ENCODE results near the gene CTU2.

- TF ChIP-seq MXI1 (IDR thresholded peaks at IDR 0.05; ENCODE audit: low read depth, low read length): no peak
- no peak for TF ChIP-seq EZH2phosphoT487 (IDR thresholded peaks at IDR 0.05; ENCODE audit: borderline replicate concordance, low read depth)
- TF ChIP-seq NFIC (IDR thresholded peaks at IDR 0.05; ENCODE audit: borderline replicate concordance): no peak
- TF ChIP-seq SMC3 (IDR thresholded peaks at IDR 0.05; ENCODE audit: low read depth, low read length): no peak
- TF ChIP-seq, protein P1, sequence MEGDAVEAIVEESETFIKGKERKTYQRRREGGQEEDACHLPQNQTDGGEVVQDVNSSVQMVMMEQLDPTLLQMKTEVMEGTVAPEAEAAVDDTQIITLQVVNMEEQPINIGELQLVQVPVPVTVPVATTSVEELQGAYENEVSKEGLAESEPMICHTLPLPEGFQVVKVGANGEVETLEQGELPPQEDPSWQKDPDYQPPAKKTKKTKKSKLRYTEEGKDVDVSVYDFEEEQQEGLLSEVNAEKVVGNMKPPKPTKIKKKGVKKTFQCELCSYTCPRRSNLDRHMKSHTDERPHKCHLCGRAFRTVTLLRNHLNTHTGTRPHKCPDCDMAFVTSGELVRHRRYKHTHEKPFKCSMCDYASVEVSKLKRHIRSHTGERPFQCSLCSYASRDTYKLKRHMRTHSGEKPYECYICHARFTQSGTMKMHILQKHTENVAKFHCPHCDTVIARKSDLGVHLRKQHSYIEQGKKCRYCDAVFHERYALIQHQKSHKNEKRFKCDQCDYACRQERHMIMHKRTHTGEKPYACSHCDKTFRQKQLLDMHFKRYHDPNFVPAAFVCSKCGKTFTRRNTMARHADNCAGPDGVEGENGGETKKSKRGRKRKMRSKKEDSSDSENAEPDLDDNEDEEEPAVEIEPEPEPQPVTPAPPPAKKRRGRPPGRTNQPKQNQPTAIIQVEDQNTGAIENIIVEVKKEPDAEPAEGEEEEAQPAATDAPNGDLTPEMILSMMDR (IDR thresholded peaks at IDR 0.05): no peak
- no peak for TF ChIP-seq GABPA (IDR thresholded peaks at IDR 0.05; ENCODE audit: low read depth)
- TF ChIP-seq CHD2 (IDR thresholded peaks at IDR 0.05; ENCODE audit: low read length, partially characterized antibody): no peak
- no peak for TF ChIP-seq RCOR1 (IDR thresholded peaks at IDR 0.05; ENCODE audit: low read length)
- TF ChIP-seq EP300 (IDR thresholded peaks at IDR 0.05; ENCODE audit: borderline replicate concordance in 1 of 2, low read depth in 1 of 2, low read length in 1 of 2): no peak
- TF ChIP-seq, protein P2, sequence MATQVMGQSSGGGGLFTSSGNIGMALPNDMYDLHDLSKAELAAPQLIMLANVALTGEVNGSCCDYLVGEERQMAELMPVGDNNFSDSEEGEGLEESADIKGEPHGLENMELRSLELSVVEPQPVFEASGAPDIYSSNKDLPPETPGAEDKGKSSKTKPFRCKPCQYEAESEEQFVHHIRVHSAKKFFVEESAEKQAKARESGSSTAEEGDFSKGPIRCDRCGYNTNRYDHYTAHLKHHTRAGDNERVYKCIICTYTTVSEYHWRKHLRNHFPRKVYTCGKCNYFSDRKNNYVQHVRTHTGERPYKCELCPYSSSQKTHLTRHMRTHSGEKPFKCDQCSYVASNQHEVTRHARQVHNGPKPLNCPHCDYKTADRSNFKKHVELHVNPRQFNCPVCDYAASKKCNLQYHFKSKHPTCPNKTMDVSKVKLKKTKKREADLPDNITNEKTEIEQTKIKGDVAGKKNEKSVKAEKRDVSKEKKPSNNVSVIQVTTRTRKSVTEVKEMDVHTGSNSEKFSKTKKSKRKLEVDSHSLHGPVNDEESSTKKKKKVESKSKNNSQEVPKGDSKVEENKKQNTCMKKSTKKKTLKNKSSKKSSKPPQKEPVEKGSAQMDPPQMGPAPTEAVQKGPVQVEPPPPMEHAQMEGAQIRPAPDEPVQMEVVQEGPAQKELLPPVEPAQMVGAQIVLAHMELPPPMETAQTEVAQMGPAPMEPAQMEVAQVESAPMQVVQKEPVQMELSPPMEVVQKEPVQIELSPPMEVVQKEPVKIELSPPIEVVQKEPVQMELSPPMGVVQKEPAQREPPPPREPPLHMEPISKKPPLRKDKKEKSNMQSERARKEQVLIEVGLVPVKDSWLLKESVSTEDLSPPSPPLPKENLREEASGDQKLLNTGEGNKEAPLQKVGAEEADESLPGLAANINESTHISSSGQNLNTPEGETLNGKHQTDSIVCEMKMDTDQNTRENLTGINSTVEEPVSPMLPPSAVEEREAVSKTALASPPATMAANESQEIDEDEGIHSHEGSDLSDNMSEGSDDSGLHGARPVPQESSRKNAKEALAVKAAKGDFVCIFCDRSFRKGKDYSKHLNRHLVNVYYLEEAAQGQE (IDR thresholded peaks at IDR 0.05; ENCODE audit: low read depth, low read length): no peak
- no peak for TF ChIP-seq GATA2 (CRISPR knock-in tag; IDR thresholded peaks at IDR 0.05)
- TF ChIP-seq YY1 (IDR thresholded peaks at IDR 0.05; ENCODE audit: low read depth): no peak
- no peak for TF ChIP-seq POLR2AphosphoS5 (IDR thresholded peaks at IDR 0.05; ENCODE audit: low read depth, low read length)
- TF ChIP-seq ELF1 (IDR thresholded peaks at IDR 0.05): no peak
Measured at GRCh38 chr16:88677721-88678120, 28.6 kb upstream of the CTU2 start.
